GM23338 (cell line): Measurements from ENCODE around the gene GHR. TPM values are rescaled to one million over a fixed set of nuclear protein-coding genes. Genes with fewer than 3 reads are reported as not detected.
A peak's percentile ranks its signal among the peaks of the same experiment; 100 is the strongest.

Experiments
- ATAC-seq: fragments of 200-7000 bp; cut with Tn5 transposase; 3 replicates; pipeline ENCODE4 v1.9.1; 2020
- DNase-seq: peaks from one replicate; pipeline ENCODE4 v3.0.0-alpha.2; 2015; ENCODE audit warnings: low spot score
- H2AFZ ChIP-seq: fragments of 200-600 bp; sonication (generic); 2 replicates; pipeline ENCODE4 v1.8.0; 2016; ENCODE audit warnings: antibody characterized with exemption, mild to moderate bottlenecking, moderate library complexity
- H3F3A ChIP-seq: fragments of 200-600 bp; sonication (generic); replicated peaks from 2 replicates; pipeline ENCODE4 v1.8.0; 2017; ENCODE audit warnings: antibody characterized with exemption, mixed run types, low read depth
- H3K27ac ChIP-seq: fragments of 200-600 bp; sonication (generic); 2 replicates; pipeline ENCODE4 v1.6.1; 2016; ENCODE audit warnings: low read depth
- H3K27me3 ChIP-seq: fragments of 200-600 bp; sonication (generic); 2 replicates; pipeline ENCODE4 v1.8.0; 2016; ENCODE audit warnings: mild to moderate bottlenecking, mixed run types, moderate library complexity; ENCODE audit not compliant: insufficient read depth
- H3K36me3 ChIP-seq: fragments of 200-600 bp; sonication (generic); 2 replicates; pipeline ENCODE4 v1.8.0; 2016; ENCODE audit warnings: mild to moderate bottlenecking; ENCODE audit not compliant: insufficient read depth
- H3K4me1 ChIP-seq: fragments of 200-600 bp; sonication (generic); 2 replicates; pipeline ENCODE4 v1.8.0; 2016; ENCODE audit warnings: mild to moderate bottlenecking, moderate library complexity; ENCODE audit not compliant: insufficient read depth
- H3K4me2 ChIP-seq: fragments of 200-600 bp; sonication (generic); 2 replicates; pipeline ENCODE4 v1.7.1; 2017; ENCODE audit warnings: mixed run types
- H3K4me3 ChIP-seq: fragments of 200-600 bp; sonication (generic); 2 replicates; pipeline ENCODE4 v1.6.1; 2016; ENCODE audit warnings: mixed run types
- H3K79me2 ChIP-seq: fragments of 200-600 bp; sonication (generic); replicated peaks from 2 replicates; pipeline ENCODE4 v1.8.0; 2017; ENCODE audit warnings: mild to moderate bottlenecking; ENCODE audit not compliant: insufficient read depth
- H3K9me2 ChIP-seq: fragments of 200-600 bp; sonication (generic); 2 replicates; pipeline ENCODE4 v1.8.0; 2017; ENCODE audit not compliant: insufficient read depth
- H4K20me1 ChIP-seq: fragments of 200-600 bp; sonication (generic); replicated peaks from 2 replicates; pipeline ENCODE4 v1.8.0; 2017; ENCODE audit warnings: mild to moderate bottlenecking; ENCODE audit not compliant: insufficient read depth
- H3K27ac Mint-ChIP-seq: 2 replicates; pipeline ENCODE4 v1.8.0; 2020; ENCODE audit warnings: inconsistent platforms, mild to moderate bottlenecking, moderate library complexity, mixed read lengths
- H3K27me3 Mint-ChIP-seq: 3 replicates; pipeline ENCODE4 v1.8.0; 2022; ENCODE audit warnings: low read depth, mild to moderate bottlenecking, moderate library complexity, mixed read lengths, inconsistent platforms; ENCODE audit not compliant: insufficient read depth, poor library complexity
- H3K36me3 Mint-ChIP-seq: 3 replicates; pipeline ENCODE4 v1.8.0; 2021; ENCODE audit warnings: low read depth, mild to moderate bottlenecking, inconsistent platforms, moderate library complexity, mixed read lengths
- H3K4me1 Mint-ChIP-seq: 3 replicates; pipeline ENCODE4 v1.8.0; 2020; ENCODE audit warnings: mild to moderate bottlenecking, inconsistent platforms, mixed read lengths
- H3K4me3 Mint-ChIP-seq: 3 replicates; pipeline ENCODE4 v1.8.0; 2021; ENCODE audit warnings: moderate library complexity, mild to moderate bottlenecking, inconsistent platforms, mixed read lengths
- H3K9me3 Mint-ChIP-seq: 3 replicates; pipeline ENCODE4 v1.8.0; 2020; ENCODE audit warnings: moderate library complexity, mild to moderate bottlenecking, inconsistent platforms, mixed read lengths
- EZH2phosphoT487 ChIP-seq: fragments of 200-600 bp; sonication (generic); IDR thresholded peaks from one replicate; pipeline ENCODE4 v1.8.1; 2018; ENCODE audit warnings: antibody characterized with exemption; ENCODE audit not compliant: unreplicated experiment
- POLR2AphosphoS5 ChIP-seq: IDR thresholded peaks from 2 replicates; pipeline ENCODE4 v1.6.1; 2016; ENCODE audit warnings: antibody characterized with exemption, low read depth
- REST ChIP-seq: IDR thresholded peaks from one replicate; pipeline ENCODE4 v1.6.1; 2018; ENCODE audit warnings: antibody characterized with exemption; ENCODE audit not compliant: unreplicated experiment
- ZNF331 ChIP-seq: fragments of 250-450 bp; sonication (Bioruptor Pico); IDR thresholded peaks from 2 replicates; pipeline ENCODE4 v1.5.0; 2020; ENCODE audit warnings: low read depth, mild to moderate bottlenecking, moderate library complexity
- ZNF462 ChIP-seq: fragments of 250-450 bp; sonication (Bioruptor Pico); IDR thresholded peaks from 2 replicates; pipeline ENCODE4 v1.5.0; 2020; ENCODE audit warnings: mild to moderate bottlenecking, moderate library complexity
- polyA plus RNA-seq: library from polyadenylated mRNA; unstranded; fragments of >200 nt; fragmentation: Nextera tagmentation; extraction: Ambion mirVana; gene quantifications from 2 replicates; pipeline ENCODE4 v1.2.1, GENCODE V29; 2016
- total RNA-seq: library from RNA; depleted of rRNA; stranded (reverse); fragments of >200 nt; shearing (Covaris generic); gene quantifications from 2 replicates; pipeline ENCODE4 v1.2.3, GENCODE V29; 2014

GHR gene
- total and polyA plus RNA-seq, 2 experiments from 2014 or later, result 0.21 to 1.9 TPM

DNA sequence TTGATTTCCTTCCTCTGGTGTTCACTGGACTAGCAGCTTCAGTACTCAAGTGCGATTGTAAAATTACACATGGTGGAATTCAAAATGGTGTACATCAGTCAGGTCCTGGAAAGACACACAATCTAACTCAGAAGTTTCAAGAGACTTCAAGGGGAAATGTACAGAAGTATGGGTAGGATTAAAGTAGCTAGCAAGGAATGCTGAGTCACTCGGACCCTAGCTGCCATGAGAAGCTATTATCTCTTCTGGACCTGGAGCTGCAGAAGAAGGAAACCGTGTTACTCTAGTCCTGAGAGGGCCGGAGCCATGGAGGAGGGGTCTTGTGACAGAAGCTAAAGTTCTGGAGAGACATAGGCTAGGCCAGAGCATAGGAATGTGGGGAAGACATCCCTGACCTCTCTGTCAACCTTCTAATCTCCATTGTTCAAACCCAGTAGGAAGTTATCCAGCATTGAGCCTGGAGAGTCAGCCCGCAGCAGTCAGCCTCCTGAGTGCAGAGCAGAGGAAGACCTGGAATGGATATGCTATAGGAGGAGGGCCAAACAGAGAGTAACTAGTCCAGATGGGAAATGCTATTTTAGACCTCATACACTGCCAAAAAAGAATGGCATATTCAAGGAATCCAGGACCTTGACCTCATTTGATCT lies 84.3 kb downstream of the GHR start:
- Histone ChIP-seq H3K27ac (no peak overlapping the region), H2AFZ (peak overlapping the region; percentile 83; the same call in 1 of the 2 replicates), H3K79me2 (no peaks in the 10 kb centered on the region), H3K4me1 (0 out of 2 replicates have a peak, but pooled peaks cover 3% of the 10 kb centered on the region), H3K4me2 (no peak overlapping the region), H3K4me3 (no peak overlapping the region), H3K9me2 (peaks cover 9% of the 10 kb centered on the region; the same call in 1 of the 2 replicates), H3K27me3 (no peaks in the 10 kb centered on the region), H4K20me1 (no peaks in the 10 kb centered on the region), H3K36me3 (no peaks in the 10 kb centered on the region), H3F3A (no peaks in the 10 kb centered on the region)
- H3K27ac Mint-ChIP-seq, result 0 out of 2 replicates have a peak overlapping the region, but pooled peaks have one; percentile 21
- peak; percentile 19 for DNase-seq
- TF ChIP-seq POLR2AphosphoS5 (no peak), ZNF462 (CRISPR knock-in tag) (peak; percentile 90)
- peak; percentile 94 for ATAC-seq
- no peaks in the 10 kb centered on the region for H3K36me3 Mint-ChIP-seq
- no peaks in the 10 kb centered on the region for H3K27me3 Mint-ChIP-seq
- H3K4me3 Mint-ChIP-seq, result no peak overlapping the region
- peaks cover 19% of the 10 kb centered on the region; the same call in 2 of the 3 replicates for H3K9me3 Mint-ChIP-seq
- H3K4me1 Mint-ChIP-seq, result peaks cover 15% of the 10 kb centered on the region

DNA sequence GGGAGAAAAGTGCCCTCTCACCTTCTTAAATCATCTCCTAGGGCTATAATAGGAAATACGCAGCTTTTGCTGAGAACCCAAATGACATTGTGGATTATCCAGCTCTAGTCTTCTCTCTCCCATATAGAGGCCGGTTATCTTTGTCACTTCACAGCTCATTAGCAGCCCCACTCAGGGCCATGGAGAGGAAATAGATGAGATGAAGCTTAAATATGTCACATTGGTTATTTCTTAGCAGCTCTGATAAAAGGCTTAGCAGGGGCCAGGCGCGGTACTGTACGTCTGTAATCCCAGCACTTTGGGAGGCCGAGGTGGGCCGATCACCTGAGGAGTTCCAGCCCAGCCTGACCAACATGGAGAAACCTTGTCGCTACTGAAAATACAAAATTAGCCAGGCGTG lies 90.0 kb downstream of the GHR start:
- Mint-ChIP-seq H3K36me3 (no peaks in the 10 kb centered on the region), H3K4me1 (peaks cover 12% of the 10 kb centered on the region), H3K9me3 (peaks cover 14% of the 10 kb centered on the region; the same call in 2 of the 3 replicates), H3K4me3 (no peak overlapping the region), H3K27me3 (no peaks in the 10 kb centered on the region), H3K27ac (no peak overlapping the region)
- H3K4me3 ChIP-seq, result no peak overlapping the region
- no peaks in the 10 kb centered on the region for H4K20me1 ChIP-seq
- H2AFZ ChIP-seq, result no peak overlapping the region
- H3K27me3 ChIP-seq, result no peaks in the 10 kb centered on the region
- H3F3A ChIP-seq, result no peaks in the 10 kb centered on the region
- no peaks in the 10 kb centered on the region for H3K79me2 ChIP-seq
- H3K27ac ChIP-seq, result no peak overlapping the region
- no peak overlapping the region for H3K4me2 ChIP-seq
- peaks cover 14% of the 10 kb centered on the region for H3K4me1 ChIP-seq
- no peaks in the 10 kb centered on the region for H3K9me2 ChIP-seq
- no peaks in the 10 kb centered on the region for H3K36me3 ChIP-seq
- no peak for DNase-seq
- ATAC-seq, result no peak
- TF ChIP-seq REST (no peak), EZH2phosphoT487 (no peak), ZNF331 (no peak)
